Measurements from ENCODE around the gene LRRTM1.

DNA sequence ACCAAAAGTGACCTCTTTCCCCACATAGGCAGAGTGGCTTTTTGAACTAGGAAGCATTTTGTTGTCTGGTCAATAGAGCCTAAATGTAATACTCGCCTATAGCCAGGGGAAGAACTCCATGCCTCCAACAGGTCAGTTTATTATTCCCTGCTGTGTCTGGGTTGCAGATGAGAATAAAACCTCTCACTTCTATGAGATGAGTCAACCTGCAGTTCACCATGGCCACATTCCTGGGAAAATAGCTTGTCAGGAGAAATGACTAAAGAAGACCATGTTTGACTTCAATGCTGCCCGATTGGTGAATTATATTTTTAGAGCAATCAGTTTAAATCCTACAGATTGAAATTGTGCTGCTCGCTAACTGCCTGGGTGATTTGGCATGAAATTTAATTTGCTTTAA, 46.7 kb upstream of the LRRTM1 start:
- TF ChIP-seq, protein P1, sequence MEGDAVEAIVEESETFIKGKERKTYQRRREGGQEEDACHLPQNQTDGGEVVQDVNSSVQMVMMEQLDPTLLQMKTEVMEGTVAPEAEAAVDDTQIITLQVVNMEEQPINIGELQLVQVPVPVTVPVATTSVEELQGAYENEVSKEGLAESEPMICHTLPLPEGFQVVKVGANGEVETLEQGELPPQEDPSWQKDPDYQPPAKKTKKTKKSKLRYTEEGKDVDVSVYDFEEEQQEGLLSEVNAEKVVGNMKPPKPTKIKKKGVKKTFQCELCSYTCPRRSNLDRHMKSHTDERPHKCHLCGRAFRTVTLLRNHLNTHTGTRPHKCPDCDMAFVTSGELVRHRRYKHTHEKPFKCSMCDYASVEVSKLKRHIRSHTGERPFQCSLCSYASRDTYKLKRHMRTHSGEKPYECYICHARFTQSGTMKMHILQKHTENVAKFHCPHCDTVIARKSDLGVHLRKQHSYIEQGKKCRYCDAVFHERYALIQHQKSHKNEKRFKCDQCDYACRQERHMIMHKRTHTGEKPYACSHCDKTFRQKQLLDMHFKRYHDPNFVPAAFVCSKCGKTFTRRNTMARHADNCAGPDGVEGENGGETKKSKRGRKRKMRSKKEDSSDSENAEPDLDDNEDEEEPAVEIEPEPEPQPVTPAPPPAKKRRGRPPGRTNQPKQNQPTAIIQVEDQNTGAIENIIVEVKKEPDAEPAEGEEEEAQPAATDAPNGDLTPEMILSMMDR (IDR thresholded peaks at IDR 0.05) = no peak
- no peak for TF ChIP-seq POLR2AphosphoS5 (IDR thresholded peaks at IDR 0.05)

All from transverse colon (tissue), 4 donors.